H1 (cell line): ENCODE data around the gene PLXNB1. TPM values are rescaled to one million over a fixed set of nuclear protein-coding genes. Genes with fewer than 3 reads are reported as not detected.

Experiments used
- EGR1 ChIP-seq: IDR thresholded peaks from 2 replicates; pipeline ENCODE4 v1.6.1; 2011; ENCODE audit warnings: low read depth, low read length, borderline replicate concordance
- MAFK ChIP-seq: IDR thresholded peaks from 2 replicates; pipeline ENCODE4 v1.6.1; 2012; ENCODE audit warnings: low read depth, mild to moderate bottlenecking, improper control_type of control experiment, low read length
- NANOG ChIP-seq: IDR thresholded peaks from 2 replicates; pipeline ENCODE4 v1.6.1; 2011; ENCODE audit warnings: low read length, low read depth, mild to moderate bottlenecking, inconsistent platforms; ENCODE audit not compliant: insufficient read depth, poor library complexity, severe bottlenecking
- NRF1 ChIP-seq: IDR thresholded peaks from 2 replicates; pipeline ENCODE4 v1.6.1; 2011; ENCODE audit warnings: mild to moderate bottlenecking, low read depth, low read length, improper control_type of control experiment
- SIX5 ChIP-seq: IDR thresholded peaks from 2 replicates; pipeline ENCODE4 v1.6.1; 2011; ENCODE audit warnings: mild to moderate bottlenecking, low read depth, low read length
- ZNF274 ChIP-seq: IDR thresholded peaks from 2 replicates; pipeline ENCODE4 v1.7.0; 2012; ENCODE audit warnings: low read length, borderline replicate concordance; ENCODE audit errors: extremely low read depth
- polyA plus RNA-seq, 7 experiments: library from polyadenylated mRNA; depleted of rRNA in 3 of 7; stranded (reverse) in 5 of 7; unstranded in 2 of 7; fragments of >200 nt in 5 of 7; fragments of 200-250 nt in 2 of 7; gene quantifications; 1 replicate in 5 of 7; 2 replicates in 1 of 7; 4 replicates in 1 of 7; pipeline versions ENCODE4 v1.2.1 to v1.2.3, GENCODE V29; 2011 to 2013; ENCODE audit warnings: missing spikeins in 2 of 7, mixed read lengths in 2 of 7
- total RNA-seq: library from RNA; stranded (reverse); fragmentation: NEBNext Ultra II Directional; extraction: Animal tissue kit (Norgen Biotek cat#: 25700); gene quantifications from 2 replicates; pipeline ENCODE4 v1.2.1, GENCODE V29; 2021

The PLXNB1 gene
- total and polyA plus RNA-seq, 2 of the 8 experiments (the other 6 are each of a cell fraction or from before 2014, with no cell fraction given) = 109 to 114 TPM

- TF ChIP-seq ZNF274 = no peak
- TF ChIP-seq NRF1 = no peak
- TF ChIP-seq MAFK = no peak
- no peak for TF ChIP-seq EGR1
- TF ChIP-seq SIX5 = no peak
- TF ChIP-seq NANOG = no peak
These were observed 819 bp upstream of the PLXNB1 start (continued) for GRCh38 chr3:48430708-48431101.
